Stimulated activated CD4-positive, alpha-beta T cell treated with anti-CD3 and anti-CD28 coated beads, Interleukin-15, amount 100 ng/mL, for 1 hour (primary cell): ENCODE data around the gene MAP3K14.
A peak's percentile ranks its signal among the peaks of the same experiment; 100 is the strongest.
"Not testable (repeated sequence)": the region's sequence is repeated elsewhere in the genome, so short reads cannot be mapped to it uniquely, and the experiment has no call there.

Experiments used
- DNase-seq, 2 donors: peaks; one replicate each; pipeline ENCODE4 v3.0.0-alpha.2; 2020; ENCODE audit warnings: low read depth in 1 of 2, low spot score in 1 of 2

The MAP3K14 gene

DNA sequence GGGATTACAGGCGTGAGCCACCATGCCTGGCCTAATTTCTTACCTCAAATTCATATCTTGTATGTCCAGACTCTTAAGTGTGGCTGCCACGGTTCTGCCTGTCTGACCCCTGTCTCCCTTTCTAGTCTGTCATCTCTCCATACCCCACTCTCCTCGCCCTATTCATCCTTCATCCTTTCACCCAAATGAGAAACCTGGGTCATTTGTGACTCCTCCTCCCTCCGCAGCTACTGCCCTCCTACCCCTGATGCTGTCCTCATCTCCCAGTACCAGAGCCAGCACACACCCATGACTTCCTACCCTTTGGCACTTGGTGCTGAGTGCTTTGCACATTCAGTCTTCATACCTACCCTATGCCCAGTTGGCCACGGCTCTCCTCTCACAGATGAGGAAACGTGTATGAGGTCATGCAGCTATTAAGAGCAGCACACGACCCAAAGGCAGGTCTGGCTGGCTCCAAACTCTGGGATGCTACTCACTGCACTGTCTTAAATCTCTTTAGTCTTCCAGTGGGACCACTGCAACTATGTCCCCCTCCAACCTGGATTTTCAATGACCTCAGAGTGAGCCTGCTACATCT, 56.5 kb downstream of the MAP3K14 start:
- DNase-seq: no peak

DNA sequence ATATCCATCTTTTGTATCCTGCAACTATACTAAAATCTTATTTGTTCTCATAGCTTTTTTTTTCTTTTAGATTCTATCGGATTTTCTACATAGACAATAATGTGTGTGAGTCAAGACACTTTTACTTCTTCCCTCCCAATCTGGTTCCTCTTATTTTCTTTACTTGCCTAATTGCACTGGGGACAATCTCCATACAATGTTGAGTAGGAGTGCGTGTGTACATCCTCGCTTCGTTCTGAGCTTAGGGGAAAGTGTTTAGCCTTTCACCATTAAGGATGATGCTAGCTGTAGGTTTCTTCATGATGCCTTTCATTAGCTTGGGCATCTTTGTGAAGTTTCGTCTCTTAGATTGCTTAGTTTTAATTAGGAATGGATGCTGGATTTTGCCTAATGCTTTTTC, 57.8 kb downstream of the MAP3K14 start:
- DNase-seq: no peak

GRCh38 chr17:45257115-45257514, 59.7 kb downstream of the MAP3K14 start:
- DNase-seq: no peak

GRCh38 chr17:45256114-45256966, 60.5 kb downstream of the MAP3K14 start:
- DNase-seq: no peak

DNA sequence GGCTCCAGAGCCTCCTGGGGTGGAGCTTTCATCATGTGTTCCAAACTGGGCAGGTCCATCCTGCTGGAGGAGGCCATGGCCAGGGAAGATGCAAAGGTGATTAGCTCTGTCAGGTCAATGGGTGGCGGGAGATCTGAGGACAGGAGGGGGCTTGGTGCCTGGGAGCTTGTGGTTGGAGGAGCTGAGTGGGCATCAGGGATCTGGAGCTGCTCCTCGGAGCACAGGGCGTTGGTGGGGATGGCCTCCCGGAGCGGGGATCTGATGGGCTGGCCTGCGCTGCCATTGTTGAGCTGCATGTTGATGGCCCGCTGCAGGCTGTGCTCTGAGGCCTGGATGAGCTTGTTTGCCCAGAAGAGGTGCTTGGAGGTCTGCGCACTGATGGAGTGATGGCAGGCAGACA, 61.5 kb downstream of the MAP3K14 start:
- DNase-seq: no peak

DNA sequence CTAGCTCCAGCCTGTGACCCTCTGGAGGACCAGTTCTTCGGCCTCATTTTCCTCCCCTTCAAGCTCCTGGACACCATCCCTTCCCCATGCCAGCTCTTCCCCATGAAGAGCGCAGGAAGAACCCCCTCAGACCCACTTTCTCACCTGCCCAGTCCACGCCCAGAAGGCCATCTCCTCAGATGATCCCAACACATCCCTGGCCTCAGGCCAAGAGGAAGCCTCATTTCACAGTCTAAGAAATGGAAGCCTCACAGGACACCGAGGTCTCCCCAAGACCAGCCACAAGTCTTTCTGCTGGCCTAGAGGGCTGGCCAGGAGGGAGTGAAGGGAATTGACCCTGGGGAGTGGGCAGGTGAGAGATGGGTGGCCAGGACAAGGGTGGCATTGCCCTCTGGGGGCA, 62.9 kb downstream of the MAP3K14 start:
- DNase-seq: no peak

GRCh38 chr17:45253237-45253636, 63.6 kb downstream of the MAP3K14 start:
- not testable (repeated sequence) for DNase-seq

GRCh38 chr17:45251931-45252330, 64.9 kb downstream of the MAP3K14 start:
- no peak for DNase-seq

GRCh38 chr17:45248132-45248957, 68.5 kb downstream of the MAP3K14 start:
- peak; percentile 66 to 72 for DNase-seq

- DNase-seq: peak; percentile 92 to 93
Observed at GRCh38 chr17:45247429-45248131, 69.2 kb downstream of the MAP3K14 start.

GRCh38 chr17:45246861-45247428, 69.9 kb downstream of the MAP3K14 start:
- no peak for DNase-seq

GRCh38 chr17:45246338-45246737, 70.5 kb downstream of the MAP3K14 start:
- DNase-seq: no peak

DNA sequence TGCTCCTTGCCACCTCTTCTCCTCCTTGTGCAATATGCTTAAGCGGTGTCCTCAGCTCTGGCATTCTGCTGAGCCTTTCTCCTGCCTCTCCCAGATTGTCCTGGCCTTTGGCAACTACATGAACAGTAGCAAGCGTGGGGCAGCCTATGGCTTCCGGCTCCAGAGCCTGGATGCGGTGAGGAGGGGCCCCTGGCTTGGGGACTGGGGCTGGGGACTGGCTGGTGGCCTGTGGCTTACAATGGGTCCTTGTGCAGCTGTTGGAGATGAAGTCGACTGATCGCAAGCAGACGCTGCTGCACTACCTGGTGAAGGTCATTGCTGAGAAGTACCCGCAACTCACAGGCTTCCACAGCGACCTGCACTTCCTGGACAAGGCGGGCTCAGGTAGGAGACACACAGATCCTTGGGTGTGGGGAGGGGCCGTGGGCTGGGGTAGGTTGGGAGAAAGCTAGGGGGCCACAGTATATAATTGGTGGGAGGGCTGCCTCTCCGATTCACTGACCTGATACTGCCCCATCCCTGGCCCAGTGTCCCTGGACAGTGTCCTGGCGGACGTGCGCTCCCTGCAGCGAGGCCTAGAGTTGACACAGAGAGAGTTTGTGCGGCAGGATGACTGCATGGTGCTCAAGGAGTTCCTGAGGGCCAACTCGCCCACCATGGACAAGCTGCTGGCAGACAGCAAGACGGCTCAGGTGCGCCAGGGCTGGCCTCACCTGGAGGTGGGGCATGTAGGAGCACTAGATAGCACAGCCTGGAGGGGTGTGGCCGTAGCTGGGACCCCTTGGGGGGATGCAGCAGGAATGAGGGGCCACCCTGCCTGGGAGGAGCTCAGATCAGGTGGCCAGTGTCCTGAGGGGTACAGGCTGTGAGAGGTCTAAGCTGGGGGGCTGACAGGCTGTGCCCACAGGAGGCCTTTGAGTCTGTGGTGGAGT, 71.8 kb downstream of the MAP3K14 start:
- DNase-seq: no peak

GRCh38 chr17:45243750-45244149, 73.1 kb downstream of the MAP3K14 start:
- DNase-seq: no peak

DNA sequence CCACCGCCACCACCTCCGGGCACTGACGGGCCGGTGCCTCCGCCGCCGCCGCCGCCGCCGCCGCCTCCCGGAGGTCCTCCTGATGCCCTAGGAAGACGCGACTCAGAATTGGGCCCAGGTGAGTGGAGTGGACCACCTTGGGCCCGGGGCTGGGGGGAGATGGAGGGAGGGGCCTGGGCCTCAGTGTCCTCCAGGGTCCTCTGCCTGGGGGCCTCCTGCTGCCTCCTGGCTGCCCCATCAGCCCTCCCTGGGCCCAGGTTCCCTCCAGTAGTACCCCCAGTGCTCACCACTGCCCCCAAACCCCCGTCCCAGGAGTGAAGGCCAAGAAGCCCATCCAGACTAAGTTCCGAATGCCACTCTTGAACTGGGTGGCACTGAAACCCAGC, 74.8 kb downstream of the MAP3K14 start:
- no peak for DNase-seq

- DNase-seq: no peak
Observed at GRCh38 chr17:45241328-45242028, 75.3 kb downstream of the MAP3K14 start.

DNA sequence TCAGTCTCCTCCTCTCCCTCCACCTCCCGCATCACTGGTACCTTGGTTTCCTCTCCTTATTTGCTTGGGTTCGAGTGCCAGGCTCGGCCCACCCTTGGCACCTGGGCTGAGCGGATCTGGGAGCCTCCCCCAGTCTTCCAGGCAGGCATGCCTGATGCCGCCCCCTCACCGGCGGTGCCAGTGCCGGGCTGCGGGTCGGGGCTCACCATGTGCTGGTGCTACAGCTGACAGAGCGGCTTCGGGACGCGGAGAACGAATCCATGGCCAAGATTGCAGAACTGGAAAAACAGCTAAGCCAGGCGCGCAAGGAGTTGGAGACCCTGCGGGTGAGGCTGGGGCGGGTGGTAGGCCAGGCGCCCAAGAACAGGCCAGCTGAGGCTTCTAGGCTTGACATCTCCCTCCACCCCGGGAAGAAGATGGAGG, 75.9 kb downstream of the MAP3K14 start:
- no peak for DNase-seq

DNA sequence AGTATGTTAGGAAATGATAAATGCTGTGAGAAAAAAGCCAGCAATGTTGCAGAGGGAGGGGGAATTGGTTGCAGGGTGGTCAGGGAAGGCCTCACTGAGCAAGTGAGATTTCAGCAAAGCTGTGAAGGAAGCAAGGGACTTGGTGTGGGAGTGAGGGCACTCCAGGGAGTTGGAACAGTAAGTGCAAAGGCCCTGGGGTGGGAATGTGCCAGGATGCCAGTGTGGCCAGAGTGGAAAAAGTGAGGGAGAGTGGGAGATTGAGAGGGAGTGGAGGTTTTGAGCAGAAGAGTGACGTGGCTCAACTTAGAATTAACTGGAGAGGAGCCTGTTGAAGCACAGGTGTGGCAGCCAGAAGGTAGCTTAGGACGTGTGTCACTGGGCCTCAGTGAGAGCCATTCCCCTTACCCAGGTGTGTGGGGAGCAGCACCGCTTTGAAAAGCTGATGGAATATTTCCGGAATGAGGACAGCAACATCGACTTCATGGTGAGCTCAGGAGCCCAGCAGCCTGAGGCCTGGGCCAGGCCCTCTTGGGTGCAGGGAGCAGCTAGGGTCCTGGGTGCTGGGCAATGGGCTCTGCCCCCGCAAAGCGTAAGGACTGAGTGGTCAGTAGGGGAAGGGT, 78.6 kb downstream of the MAP3K14 start:
- no peak for DNase-seq

DNA sequence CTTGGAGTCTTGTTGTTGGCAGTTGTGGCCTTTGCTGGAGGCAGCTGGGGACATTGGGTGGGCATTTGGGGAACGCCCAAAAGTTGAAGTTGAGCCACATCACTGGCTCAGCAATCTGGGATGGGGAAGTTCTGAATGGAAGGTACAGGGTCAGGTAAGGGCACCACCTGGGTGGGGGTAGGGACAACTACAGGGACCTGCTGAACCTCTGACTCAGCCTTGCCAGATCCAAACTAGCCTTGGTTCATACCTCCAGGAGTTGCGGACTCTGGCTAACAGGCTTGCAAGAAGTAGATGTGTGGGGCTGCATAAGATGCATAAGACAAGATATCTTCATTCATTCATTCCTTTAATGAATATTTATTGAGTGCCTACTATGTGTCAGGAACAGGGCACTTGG, 79.1 kb downstream of the MAP3K14 start:
- no peak for DNase-seq
